OCI-LY7 (cell line): ENCODE measurements around the gene CDC42BPB.

Experiments
- CTCF ChIP-seq: fragments of 200-600 bp; sonication (generic); conservative IDR thresholded peaks from 2 replicates; pipeline ENCODE4 v1.5.1; 2014; ENCODE audit warnings: mild to moderate bottlenecking, antibody characterized with exemption, low read length, moderate library complexity, mixed read lengths
- EZH2phosphoT487 ChIP-seq: fragments of 200-600 bp; sonication (generic); IDR thresholded peaks from 2 replicates; pipeline ENCODE4 v1.6.1; 2018; ENCODE audit warnings: low read depth, borderline replicate concordance, mild to moderate bottlenecking, mixed run types, antibody characterized with exemption, low read length, moderate library complexity, mixed read lengths

DNA sequence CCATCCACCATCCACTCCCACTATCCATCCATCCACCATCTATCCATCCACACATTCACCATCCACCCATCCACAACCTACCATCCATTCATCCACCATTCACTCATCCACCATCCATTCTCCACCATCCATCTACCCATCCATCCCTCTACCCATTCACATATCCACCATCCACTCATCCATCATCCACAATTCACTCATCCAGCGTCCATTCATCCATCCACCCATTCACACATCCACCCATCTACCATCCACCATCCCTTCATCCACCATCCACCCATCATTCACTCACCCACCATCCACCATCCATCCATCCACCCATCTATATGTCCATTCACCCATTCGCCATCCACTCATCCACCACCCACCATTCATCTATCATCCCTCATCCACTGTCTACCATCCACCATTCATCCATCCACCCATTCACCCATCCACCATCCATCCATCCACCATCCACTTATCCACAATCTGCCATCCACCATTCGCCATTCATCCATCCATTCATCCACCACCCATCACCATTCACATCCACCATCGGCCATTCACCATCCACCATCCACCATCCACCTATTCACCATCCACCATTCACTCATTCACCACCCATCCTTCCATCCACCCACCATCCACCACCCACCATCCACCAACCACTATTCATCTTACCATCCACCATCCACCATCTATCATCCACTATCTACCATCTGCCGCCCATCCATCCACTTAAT is 136.9 kb downstream of the CDC42BPB start:
- TF ChIP-seq CTCF (no peak), EZH2phosphoT487 (no peak)
